Activated CD8-positive, alpha-beta memory T cell treated with anti-CD3 and anti-CD28 coated beads, Interleukin-2, amount 10 ng/mL, durations not matched to agents 7 days and 5 days (primary cell): Measurements from ENCODE around the gene MST1R. TPM values are rescaled to one million over a fixed set of nuclear protein-coding genes. Genes with fewer than 3 reads are reported as not detected.
A peak's percentile ranks its signal among the peaks of the same experiment; 100 is the strongest.

Experiments used
- ATAC-seq: fragments of 150-1000 bp; cut with Tn5 transposase; one replicate; pipeline ENCODE4 v1.10.0; 2021; ENCODE audit warnings: moderate library complexity
- CTCF ChIA-PET: fragments of 350-600 bp; sonication (Branson Sonifier 250); formaldehyde crosslinking; loops from one replicate; lab custom pipeline; 2021; ENCODE audit warnings: antibody characterized with exemption; lab: Charles Lee
- DNase-seq: peaks from one replicate; pipeline ENCODE4 v3.0.0-alpha.2; 2020
- H3K27ac Mint-ChIP-seq: one replicate; pipeline ENCODE4 v1.8.0; 2021; ENCODE audit warnings: mild to moderate bottlenecking, mixed read lengths
- H3K27me3 Mint-ChIP-seq: one replicate; pipeline ENCODE4 v1.8.0; 2021; ENCODE audit warnings: mixed read lengths
- H3K36me3 Mint-ChIP-seq: one replicate; pipeline ENCODE4 v1.8.0; 2021; ENCODE audit warnings: mild to moderate bottlenecking, mixed read lengths
- H3K4me1 Mint-ChIP-seq: one replicate; pipeline ENCODE4 v1.8.0; 2021; ENCODE audit warnings: mixed read lengths
- H3K4me3 Mint-ChIP-seq: one replicate; pipeline ENCODE4 v1.8.0; 2021; ENCODE audit warnings: mild to moderate bottlenecking, moderate library complexity, mixed read lengths
- H3K9me3 Mint-ChIP-seq: one replicate; pipeline ENCODE4 v1.8.0; 2022; ENCODE audit warnings: low read depth, mixed read lengths
- total RNA-seq, 2 experiments: library from RNA; stranded (reverse); gene quantifications; one replicate each; pipeline ENCODE4 v1.2.3, GENCODE V29; 2021

Gene MST1R
- total RNA-seq, 2 experiments from 2014 or later, result 1.2 to 2.5 TPM

GRCh38 chr3:49882166-49882565, 21.5 kb downstream of the MST1R start:
- Mint-ChIP-seq H3K9me3 (no peaks in the 10 kb centered on the region), H3K27me3 (no peaks in the 10 kb centered on the region), H3K27ac (no peak overlapping the region), H3K4me1 (no peaks in the 10 kb centered on the region), H3K4me3 (no peak overlapping the region), H3K36me3 (no peaks in the 10 kb centered on the region)
- CTCF ChIA-PET, result interaction anchor here (1.0 to 2.0 kb wide), 3 partner anchors 20 to 210 kb away, joined by 3 to 7 read pairs (median 3); no protein-coding TSS in a partner anchor
- no peak for ATAC-seq
- DNase-seq, result no peak

GRCh38 chr3:49880581-49881315, 22.9 kb downstream of the MST1R start:
- no peak for ATAC-seq
- no peaks in the 10 kb centered on the region for H3K36me3 Mint-ChIP-seq
- CTCF ChIA-PET, result interaction anchor here (1.5 kb wide), 1 partner anchor 42 kb away, joined by 4 read pairs; no protein-coding TSS in a partner anchor
- no peaks in the 10 kb centered on the region for H3K9me3 Mint-ChIP-seq
- no peak for DNase-seq
- H3K27me3 Mint-ChIP-seq, result no peaks in the 10 kb centered on the region
- H3K4me3 Mint-ChIP-seq, result no peak overlapping the region
- no peak overlapping the region for H3K27ac Mint-ChIP-seq
- no peaks in the 10 kb centered on the region for H3K4me1 Mint-ChIP-seq

- H3K4me3 Mint-ChIP-seq, result no peak overlapping the region
- no peak overlapping the region for H3K27ac Mint-ChIP-seq
- H3K9me3 Mint-ChIP-seq, result no peaks in the 10 kb centered on the region
- ATAC-seq, result no peak
- H3K27me3 Mint-ChIP-seq, result no peaks in the 10 kb centered on the region
- CTCF ChIA-PET, result interaction anchor here (1.5 kb wide), 1 partner anchor 41 kb away, joined by 4 read pairs; no protein-coding TSS in a partner anchor
- no peak for DNase-seq
- H3K4me1 Mint-ChIP-seq, result no peaks in the 10 kb centered on the region
- no peaks in the 10 kb centered on the region for H3K36me3 Mint-ChIP-seq
These were observed 24.0 kb downstream of the MST1R start for GRCh38 chr3:49879721-49880120.

GRCh38 chr3:49878686-49879085, 25.0 kb downstream of the MST1R start:
- H3K9me3 Mint-ChIP-seq, result no peaks in the 10 kb centered on the region
- CTCF ChIA-PET, result interaction anchor here (1.3 to 1.4 kb wide), 2 partner anchors 22 to 78 kb away, joined by 3 to 4 read pairs; no protein-coding TSS in a partner anchor
- H3K4me1 Mint-ChIP-seq, result no peaks in the 10 kb centered on the region
- no peaks in the 10 kb centered on the region for H3K36me3 Mint-ChIP-seq
- no peak for DNase-seq
- ATAC-seq, result no peak
- no peaks in the 10 kb centered on the region for H3K27me3 Mint-ChIP-seq
- no peak overlapping the region for H3K4me3 Mint-ChIP-seq
- H3K27ac Mint-ChIP-seq, result no peak overlapping the region

GRCh38 chr3:49877716-49878115, 26.0 kb downstream of the MST1R start:
- DNase-seq, result no peak
- no peak for ATAC-seq
- no peaks in the 10 kb centered on the region for H3K27me3 Mint-ChIP-seq
- no peaks in the 10 kb centered on the region for H3K4me1 Mint-ChIP-seq
- no peak overlapping the region for H3K27ac Mint-ChIP-seq
- H3K9me3 Mint-ChIP-seq, result no peaks in the 10 kb centered on the region
- no peaks in the 10 kb centered on the region for H3K36me3 Mint-ChIP-seq
- H3K4me3 Mint-ChIP-seq, result no peak overlapping the region
- CTCF ChIA-PET, result interaction anchor here (0.6 to 1.4 kb wide), 2 partner anchors 23 to 164 kb away, joined by 3 to 4 read pairs; no protein-coding TSS in a partner anchor

- CTCF ChIA-PET, result no interaction called here
- ATAC-seq (no peak), DNase-seq (no peak)
- H3K27ac Mint-ChIP-seq, result no peak overlapping the region
- H3K4me3 Mint-ChIP-seq, result no peak overlapping the region
- peaks cover 1% of the 10 kb centered on the region for H3K27me3 Mint-ChIP-seq
- no peaks in the 10 kb centered on the region for H3K9me3 Mint-ChIP-seq
- H3K36me3 Mint-ChIP-seq, result no peaks in the 10 kb centered on the region
- no peaks in the 10 kb centered on the region for H3K4me1 Mint-ChIP-seq
These were observed 27.1 kb downstream of the MST1R start for GRCh38 chr3:49876567-49876966.

- no peak overlapping the region for H3K27ac Mint-ChIP-seq
- H3K4me1 Mint-ChIP-seq, result no peaks in the 10 kb centered on the region
- H3K27me3 Mint-ChIP-seq, result peaks cover 20% of the 10 kb centered on the region
- no peaks in the 10 kb centered on the region for H3K9me3 Mint-ChIP-seq
- ATAC-seq (no peak), DNase-seq (no peak)
- CTCF ChIA-PET, result interaction anchor here (1.6 kb wide), 1 partner anchor 12 kb away, joined by 3 read pairs; no protein-coding TSS in a partner anchor
- no peak overlapping the region for H3K4me3 Mint-ChIP-seq
- no peaks in the 10 kb centered on the region for H3K36me3 Mint-ChIP-seq
These were observed 30.1 kb downstream of the MST1R start for GRCh38 chr3:49873623-49874022.

- ATAC-seq, result no peak
- H3K36me3 Mint-ChIP-seq, result no peaks in the 10 kb centered on the region
- H3K27ac Mint-ChIP-seq, result no peak overlapping the region
- no peaks in the 10 kb centered on the region for H3K4me1 Mint-ChIP-seq
- H3K27me3 Mint-ChIP-seq, result peaks cover 28% of the 10 kb centered on the region
- no peak overlapping the region for H3K4me3 Mint-ChIP-seq
- no peak for DNase-seq
- CTCF ChIA-PET, result interaction anchor here (1.6 kb wide), 1 partner anchor 11 kb away, joined by 3 read pairs; no protein-coding TSS in a partner anchor
- no peaks in the 10 kb centered on the region for H3K9me3 Mint-ChIP-seq
These were observed 30.8 kb downstream of the MST1R start for GRCh38 chr3:49872801-49873281.

- CTCF ChIA-PET, result interaction anchor here (1.6 kb wide), 1 partner anchor 10 kb away, joined by 3 read pairs; no protein-coding TSS in a partner anchor
- no peaks in the 10 kb centered on the region for H3K36me3 Mint-ChIP-seq
- no peak overlapping the region for H3K4me3 Mint-ChIP-seq
- DNase-seq (no peak), ATAC-seq (no peak)
- no peaks in the 10 kb centered on the region for H3K9me3 Mint-ChIP-seq
- no peak overlapping the region for H3K27ac Mint-ChIP-seq
- peaks cover 39% of the 10 kb centered on the region for H3K27me3 Mint-ChIP-seq
- no peaks in the 10 kb centered on the region for H3K4me1 Mint-ChIP-seq
These were observed 32.0 kb downstream of the MST1R start for GRCh38 chr3:49871531-49872153.

GRCh38 chr3:49869525-49870126, 34.0 kb downstream of the MST1R start, which contains the start of gene CAMKV:
TSS of gene CAMKV (minus strand) at chr3:49869906. CDS start at chr3:49862388, 7,518 bp downstream.
- Mint-ChIP-seq H3K4me1 (no peaks in the 10 kb centered on the region), H3K27ac (no peak within 1 kb of the TSS), H3K4me3 (no peak within 1 kb of the TSS), H3K9me3 (no peaks in the 10 kb centered on the region), H3K36me3 (no peaks in the 10 kb centered on the region), H3K27me3 (peaks cover 55% of the 10 kb centered on the region)
- ATAC-seq, result peak; percentile 71
- no peak for DNase-seq
- CTCF ChIA-PET, result no interaction called here

GRCh38 chr3:49868862-49869466, 34.7 kb downstream of the MST1R start:
- Mint-ChIP-seq H3K36me3 (no peaks in the 10 kb centered on the region), H3K27ac (no peak overlapping the region), H3K9me3 (no peaks in the 10 kb centered on the region), H3K4me3 (no peak overlapping the region), H3K4me1 (no peaks in the 10 kb centered on the region), H3K27me3 (peaks cover 60% of the 10 kb centered on the region)
- DNase-seq (no peak), ATAC-seq (no peak)
- CTCF ChIA-PET, result no interaction called here

- CTCF ChIA-PET, result no interaction called here
- Mint-ChIP-seq H3K9me3 (no peaks in the 10 kb centered on the region), H3K27ac (no peak overlapping the region), H3K4me3 (no peak overlapping the region), H3K36me3 (no peaks in the 10 kb centered on the region), H3K27me3 (peaks cover 65% of the 10 kb centered on the region), H3K4me1 (no peaks in the 10 kb centered on the region)
- ATAC-seq (peak; percentile 54), DNase-seq (peak; percentile 55)
These were observed 35.8 kb downstream of the MST1R start for GRCh38 chr3:49867871-49868321.

- no peak overlapping the region for H3K4me3 Mint-ChIP-seq
- no peaks in the 10 kb centered on the region for H3K9me3 Mint-ChIP-seq
- H3K27me3 Mint-ChIP-seq, result peaks cover 68% of the 10 kb centered on the region
- ATAC-seq, result no peak
- H3K4me1 Mint-ChIP-seq, result no peaks in the 10 kb centered on the region
- H3K36me3 Mint-ChIP-seq, result no peaks in the 10 kb centered on the region
- no peak overlapping the region for H3K27ac Mint-ChIP-seq
- CTCF ChIA-PET, result interaction anchor here (0.9 kb wide), 1 partner anchor 14 kb away, joined by 3 read pairs; no protein-coding TSS in a partner anchor
- no peak for DNase-seq
These were observed 36.3 kb downstream of the MST1R start for GRCh38 chr3:49867400-49867799.
